ENCODE data around the gene CAMTA1. TPM values are rescaled to one million over a fixed set of nuclear protein-coding genes. Genes with fewer than 3 reads are reported as not detected.

CAMTA1 gene
- polyA plus RNA-seq, 2 donors, result 61.1 to 75.0 TPM

DNA sequence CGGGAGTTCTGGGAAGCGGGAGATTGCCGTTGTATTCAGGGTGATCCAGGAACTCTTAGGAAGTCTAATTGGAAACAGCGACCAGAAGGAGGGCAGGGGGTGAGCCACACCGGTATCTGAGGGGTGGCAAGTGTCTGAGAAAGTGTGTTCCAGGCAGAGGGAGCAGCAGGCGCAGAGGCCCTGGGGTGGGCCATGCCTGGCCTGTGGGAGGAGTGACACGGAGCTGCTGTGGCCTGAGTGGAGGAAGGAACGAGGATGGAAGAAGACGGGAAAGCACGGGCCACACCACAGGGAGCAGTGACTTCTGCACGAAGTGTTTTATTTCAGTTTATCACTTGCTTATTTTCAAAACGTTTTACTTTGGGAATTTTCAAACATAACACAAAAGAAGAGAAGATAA lies 1010.2 kb downstream of the CAMTA1 start:
- H3K9me3 ChIP-seq (ENCODE audit: control insufficient read depth in 2 of 2, insufficient read depth in 1 of 2, low read depth in 1 of 2, low read length in 1 of 2), result peaks cover 0 to 4% of the 10 kb centered on the region in 2 donors
- no peaks in the 10 kb centered on the region for H3K27me3 ChIP-seq (ENCODE audit: control insufficient read depth in 1 of 2, insufficient read depth in 2 of 2, low read length in 2 of 2)
- peaks cover 12 to 15% of the 10 kb centered on the region in 2 donors for H3K36me3 ChIP-seq (ENCODE audit: control insufficient read depth in 2 of 2, insufficient read depth in 2 of 2, low read length in 1 of 2)
- H3K4me3 ChIP-seq (ENCODE audit: low read depth in 1 of 2, low read length in 2 of 2), result no peak overlapping the region
- H3K4me1 ChIP-seq (ENCODE audit: control insufficient read depth in 2 of 2, insufficient read depth in 2 of 2, low read length in 1 of 2), result no peaks in the 10 kb centered on the region
- H3K27ac ChIP-seq (ENCODE audit: low read depth in 2 of 2, low read length in 1 of 2), result no peak overlapping the region
- WGBS, 2 donors, result 85 to 86% methylated on average over 12 of the region's 12 CpGs

- 89 to 90% methylated on average over 9 of the region's 9 CpGs for WGBS, 2 donors
- H3K4me3 ChIP-seq (ENCODE audit: low read depth in 1 of 2, low read length in 2 of 2), result no peak overlapping the region
- H3K27me3 ChIP-seq (ENCODE audit: control insufficient read depth in 1 of 2, insufficient read depth in 2 of 2, low read length in 2 of 2), result no peaks in the 10 kb centered on the region
- no peaks in the 10 kb centered on the region for H3K9me3 ChIP-seq (ENCODE audit: control insufficient read depth in 2 of 2, insufficient read depth in 1 of 2, low read depth in 1 of 2, low read length in 1 of 2)
- no peaks in the 10 kb centered on the region for H3K4me1 ChIP-seq (ENCODE audit: control insufficient read depth in 2 of 2, insufficient read depth in 2 of 2, low read length in 1 of 2)
- no peak overlapping the region for H3K27ac ChIP-seq (ENCODE audit: low read depth in 2 of 2, low read length in 1 of 2)
- peaks cover 2 to 23% of the 10 kb centered on the region in 2 donors for H3K36me3 ChIP-seq (ENCODE audit: control insufficient read depth in 2 of 2, insufficient read depth in 2 of 2, low read length in 1 of 2)
Measured at GRCh38 chr1:7805460-7805859, 1020.2 kb downstream of the CAMTA1 start.

- peaks cover 3% of the 10 kb centered on the region in 2 donors for H3K9me3 ChIP-seq (ENCODE audit: control insufficient read depth in 2 of 2, insufficient read depth in 1 of 2, low read depth in 1 of 2, low read length in 1 of 2)
- WGBS, 2 donors, result 33% methylated on average over 1 of the region's 1 CpG
- peaks cover 6 to 29% of the 10 kb centered on the region in 2 donors for H3K36me3 ChIP-seq (ENCODE audit: control insufficient read depth in 2 of 2, insufficient read depth in 2 of 2, low read length in 1 of 2)
Measured at GRCh38 chr1:7808253-7808844, 1023.1 kb downstream of the CAMTA1 start.

GRCh38 chr1:7809742-7810141 lies 1024.5 kb downstream of the CAMTA1 start:
- Histone ChIP-seq H3K4me3 (ENCODE audit: low read depth in 1 of 2, low read length in 2 of 2) (no peak overlapping the region), H3K27ac (ENCODE audit: low read depth in 2 of 2, low read length in 1 of 2) (peak overlapping the region in 1 of 2 donors; percentile 30), H3K27me3 (ENCODE audit: control insufficient read depth in 1 of 2, insufficient read depth in 2 of 2, low read length in 2 of 2) (no peaks in the 10 kb centered on the region), H3K4me1 (ENCODE audit: control insufficient read depth in 2 of 2, insufficient read depth in 2 of 2, low read length in 1 of 2) (no peaks in the 10 kb centered on the region), H3K9me3 (ENCODE audit: control insufficient read depth in 2 of 2, insufficient read depth in 1 of 2, low read depth in 1 of 2, low read length in 1 of 2) (peaks cover 4% of the 10 kb centered on the region in 2 donors), H3K36me3 (ENCODE audit: control insufficient read depth in 2 of 2, insufficient read depth in 2 of 2, low read length in 1 of 2) (peaks cover 11 to 28% of the 10 kb centered on the region in 2 donors)
- WGBS, 2 donors, result 94 to 98% methylated on average over 13 of the region's 13 CpGs

More at GRCh38 chr1:7808253-7808844, 1023.1 kb downstream of the CAMTA1 start:
- no peak overlapping the region for H3K27ac ChIP-seq (ENCODE audit: low read depth in 2 of 2, low read length in 1 of 2)
- H3K27me3 ChIP-seq (ENCODE audit: control insufficient read depth in 1 of 2, insufficient read depth in 2 of 2, low read length in 2 of 2), result no peaks in the 10 kb centered on the region
- H3K4me3 ChIP-seq (ENCODE audit: low read depth in 1 of 2, low read length in 2 of 2), result no peak overlapping the region
- H3K4me1 ChIP-seq (ENCODE audit: control insufficient read depth in 2 of 2, insufficient read depth in 2 of 2, low read length in 1 of 2), result no peaks in the 10 kb centered on the region

DNA sequence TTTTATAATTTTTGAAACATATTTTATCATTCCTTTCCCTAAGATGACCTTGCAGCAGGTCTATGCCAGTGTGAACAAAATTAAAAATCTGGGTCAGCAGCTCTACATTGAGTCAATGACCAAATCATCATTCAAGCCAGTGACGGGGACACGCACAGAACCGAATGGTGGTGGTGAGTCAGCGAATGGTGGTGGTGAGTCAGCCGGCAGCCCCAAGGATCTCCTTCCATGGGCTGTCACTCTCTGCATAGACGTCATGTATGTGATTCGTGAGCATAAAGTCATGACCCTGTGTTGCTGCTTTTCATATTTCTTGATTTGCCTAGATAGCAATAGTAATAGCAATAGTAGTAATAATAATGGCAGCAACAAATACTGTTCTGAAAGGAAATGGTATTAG lies 1025.1 kb downstream of the CAMTA1 start:
- Histone ChIP-seq H3K36me3 (ENCODE audit: control insufficient read depth in 2 of 2, insufficient read depth in 2 of 2, low read length in 1 of 2) (peaks cover 11 to 27% of the 10 kb centered on the region in 2 donors), H3K9me3 (ENCODE audit: control insufficient read depth in 2 of 2, insufficient read depth in 1 of 2, low read depth in 1 of 2, low read length in 1 of 2) (peaks cover 4% of the 10 kb centered on the region in 2 donors), H3K27ac (ENCODE audit: low read depth in 2 of 2, low read length in 1 of 2) (no peak overlapping the region), H3K4me3 (ENCODE audit: low read depth in 1 of 2, low read length in 2 of 2) (no peak overlapping the region), H3K27me3 (ENCODE audit: control insufficient read depth in 1 of 2, insufficient read depth in 2 of 2, low read length in 2 of 2) (no peaks in the 10 kb centered on the region), H3K4me1 (ENCODE audit: control insufficient read depth in 2 of 2, insufficient read depth in 2 of 2, low read length in 1 of 2) (no peaks in the 10 kb centered on the region)
- 75 to 85% methylated on average over 7 of the region's 7 CpGs for WGBS, 2 donors

GRCh38 chr1:7811476-7811875 lies 1026.2 kb downstream of the CAMTA1 start:
- Histone ChIP-seq H3K27ac (ENCODE audit: low read depth in 2 of 2, low read length in 1 of 2) (no peak overlapping the region), H3K9me3 (ENCODE audit: control insufficient read depth in 2 of 2, insufficient read depth in 1 of 2, low read depth in 1 of 2, low read length in 1 of 2) (peaks cover 4% of the 10 kb centered on the region in 2 donors), H3K27me3 (ENCODE audit: control insufficient read depth in 1 of 2, insufficient read depth in 2 of 2, low read length in 2 of 2) (no peaks in the 10 kb centered on the region), H3K36me3 (ENCODE audit: control insufficient read depth in 2 of 2, insufficient read depth in 2 of 2, low read length in 1 of 2) (peaks cover 8 to 23% of the 10 kb centered on the region in 2 donors), H3K4me3 (ENCODE audit: low read depth in 1 of 2, low read length in 2 of 2) (no peak overlapping the region), H3K4me1 (ENCODE audit: control insufficient read depth in 2 of 2, insufficient read depth in 2 of 2, low read length in 1 of 2) (no peaks in the 10 kb centered on the region)
- 91 to 95% methylated on average over 6 of the region's 6 CpGs for WGBS, 2 donors

GRCh38 chr1:7813677-7814373 lies 1028.6 kb downstream of the CAMTA1 start:
- Histone ChIP-seq H3K4me3 (ENCODE audit: low read depth in 1 of 2, low read length in 2 of 2) (no peak overlapping the region), H3K36me3 (ENCODE audit: control insufficient read depth in 2 of 2, insufficient read depth in 2 of 2, low read length in 1 of 2) (peaks cover 8 to 16% of the 10 kb centered on the region in 2 donors), H3K27me3 (ENCODE audit: control insufficient read depth in 1 of 2, insufficient read depth in 2 of 2, low read length in 2 of 2) (no peaks in the 10 kb centered on the region), H3K27ac (ENCODE audit: low read depth in 2 of 2, low read length in 1 of 2) (no peak overlapping the region), H3K9me3 (ENCODE audit: control insufficient read depth in 2 of 2, insufficient read depth in 1 of 2, low read depth in 1 of 2, low read length in 1 of 2) (peaks cover 4% of the 10 kb centered on the region in 2 donors), H3K4me1 (ENCODE audit: control insufficient read depth in 2 of 2, insufficient read depth in 2 of 2, low read length in 1 of 2) (no peaks in the 10 kb centered on the region)
- WGBS, 2 donors, result 94% methylated on average over 3 of the region's 3 CpGs

Other genes starting within 250 kb of the CAMTA1 start
- 1 to 10 TPM; 3.8 to 5.7 TPM for gene NOL9, start 230.9 kb upstream of the CAMTA1 start, polyA plus RNA-seq
- gene TAS1R1, start 230.1 kb upstream of the CAMTA1 start, polyA plus RNA-seq, result under 1 TPM; 0.02 to 0.04 TPM
- gene ZBTB48, start 205.5 kb upstream of the CAMTA1 start, polyA plus RNA-seq, result 10 to 100 TPM; 16.2 to 42.7 TPM
- gene KLHL21, start 182.6 kb upstream of the CAMTA1 start, polyA plus RNA-seq, result 10 to 100 TPM; 20.5 to 22.3 TPM
- gene PHF13, start 171.7 kb upstream of the CAMTA1 start, polyA plus RNA-seq, result 1 to 10 TPM; 8.4 to 9.0 TPM
- gene THAP3, start 160.6 kb upstream of the CAMTA1 start, polyA plus RNA-seq, result 10 to 100 TPM; 10.5 to 18.1 TPM
- gene DNAJC11, start 83.6 kb upstream of the CAMTA1 start, polyA plus RNA-seq, result 10 to 100 TPM; 21.9 to 23.0 TPM